Posterior vena cava (tissue), 2 donors: ENCODE results near the gene SRCIN1. TPM values are rescaled to one million over a fixed set of nuclear protein-coding genes. Genes with fewer than 3 reads are reported as not detected.
"Not testable (repeated sequence)": the region's sequence is repeated elsewhere in the genome, so short reads cannot be mapped to it uniquely, and the experiment has no call there.

Experiments
- DNase-seq: peaks from one replicate; pipeline ENCODE4 v3.0.0-alpha.2; 2020; ENCODE audit warnings: low spot score
- intact Hi-C, 2 donors: fragments of 100-400 bp; cut with DNase I; formaldehyde crosslinking; loops; one replicate each; pipeline versions ENCODE4 v1.14.1 to v1.14.2; 2022 to 2023
- total RNA-seq, 2 donors: library from RNA; stranded (reverse); fragmentation: NEBNext Ultra II Directional; extraction: Animal tissue kit (Norgen Biotek cat#: 25700); gene quantifications; one replicate each; pipeline ENCODE4 v1.2.1, GENCODE V29; 2021
- donor health status: DM: yes; HTN: yes; CAD: no.
- donor health status: DM: yes; HTN: yes; CAD: no.

SRCIN1 gene
- total RNA-seq, 2 donors from 2014 or later = 0.93 to 1.2 TPM

DNA sequence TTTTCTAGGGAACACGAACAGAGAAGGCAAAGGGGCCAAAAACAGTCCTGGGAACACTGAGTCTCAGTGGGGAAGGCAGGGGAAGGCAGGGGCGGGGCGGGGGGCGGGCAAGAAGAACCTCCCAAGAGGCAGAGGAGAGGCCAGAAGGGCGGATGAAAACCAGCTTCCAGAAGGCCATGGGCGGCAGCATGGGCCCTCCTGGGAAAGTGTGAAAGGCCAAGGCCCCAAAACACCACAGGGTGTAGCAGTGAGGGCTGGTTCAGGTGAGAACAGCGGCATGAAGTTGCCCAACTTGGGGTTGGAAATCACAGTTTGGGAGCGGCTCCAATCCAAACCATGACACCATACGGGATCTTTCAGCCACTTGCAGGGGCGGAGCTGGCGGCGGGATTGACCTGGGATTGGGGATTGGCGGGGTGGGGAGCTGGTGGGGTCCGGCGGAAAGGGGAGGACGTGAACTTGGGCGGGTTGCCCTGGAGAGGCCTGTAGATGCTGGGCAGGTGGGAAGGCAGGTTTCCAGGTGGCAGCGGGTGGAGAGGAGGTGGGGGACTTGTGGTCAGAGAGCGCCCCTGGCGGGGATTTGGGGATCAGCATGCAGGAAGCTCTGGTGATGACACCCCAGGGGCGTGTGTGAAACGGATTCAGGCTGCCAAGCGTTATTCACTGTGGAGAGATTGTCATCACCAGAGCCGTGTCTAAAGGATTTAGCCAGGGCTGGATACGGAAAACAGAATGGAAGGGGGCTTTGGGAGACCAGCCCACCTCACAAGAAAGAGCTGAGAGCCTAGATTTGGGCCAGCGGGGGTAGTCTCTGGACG lies 96.6 kb downstream of the SRCIN1 start:
- intact Hi-C loops = loop anchor here in 1 of 2 donors (10.0 kb wide), 1 partner anchor 156 kb away; no protein-coding TSS in a partner anchor
- peak; percentile 94 for DNase-seq

DNA sequence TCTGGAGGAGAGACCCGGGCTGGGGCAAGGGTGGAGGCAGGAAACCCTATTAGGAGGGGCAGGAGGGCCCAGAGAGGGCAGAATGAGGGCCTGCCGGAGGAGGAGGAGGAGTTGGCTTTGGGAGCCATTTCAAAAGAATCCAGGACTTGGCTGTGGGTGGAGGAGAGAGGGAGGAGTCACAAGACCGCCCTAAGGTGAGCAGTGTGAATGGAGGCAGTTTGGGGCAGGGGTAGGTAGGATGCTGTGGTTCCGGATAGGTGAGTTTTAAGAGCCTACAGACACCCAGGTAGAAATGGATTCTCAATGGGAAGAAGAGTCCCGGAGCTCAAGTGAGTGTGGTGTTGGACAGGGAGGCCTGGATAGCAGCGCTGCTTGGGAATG lies 97.2 kb downstream of the SRCIN1 start:
- intact Hi-C loops = loop anchor here in 1 of 2 donors (10.0 kb wide), 1 partner anchor 156 kb away; no protein-coding TSS in a partner anchor
- DNase-seq = no peak

DNA sequence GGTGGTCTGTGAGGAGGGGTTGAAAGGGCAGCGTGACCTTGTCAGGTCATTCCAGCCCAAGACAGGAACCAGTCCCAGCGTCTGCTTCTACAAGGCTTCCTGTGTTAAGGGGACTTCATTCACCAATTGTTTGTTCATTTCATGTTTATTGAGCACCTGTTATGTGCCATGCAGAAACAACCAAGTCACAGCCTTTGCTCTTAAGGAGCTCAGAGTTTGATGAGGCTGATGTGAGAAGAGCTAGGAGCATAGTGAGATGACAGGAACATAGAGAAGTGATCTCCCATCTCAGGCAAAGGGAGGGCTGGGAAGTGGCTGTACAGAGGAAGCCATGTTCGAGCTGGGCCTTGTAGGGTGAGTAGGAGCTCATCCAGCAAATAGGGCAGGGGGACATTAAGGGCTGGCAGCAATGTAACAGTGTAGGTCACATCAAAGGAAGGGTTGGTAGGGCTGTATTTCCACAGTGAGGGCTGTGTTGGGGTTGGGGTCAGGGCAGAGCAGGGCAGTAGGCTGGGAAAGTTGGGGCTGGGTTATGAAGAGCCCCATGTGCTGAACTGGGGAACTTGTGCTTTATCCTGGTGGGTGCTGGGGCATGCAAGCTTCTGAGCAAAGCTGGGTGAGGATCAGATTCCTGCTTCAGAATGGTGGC lies 97.7 kb downstream of the SRCIN1 start:
- intact Hi-C loops = loop anchor here in 1 of 2 donors (10.0 kb wide), 1 partner anchor 157 kb away; no protein-coding TSS in a partner anchor
- DNase-seq = no peak

DNA sequence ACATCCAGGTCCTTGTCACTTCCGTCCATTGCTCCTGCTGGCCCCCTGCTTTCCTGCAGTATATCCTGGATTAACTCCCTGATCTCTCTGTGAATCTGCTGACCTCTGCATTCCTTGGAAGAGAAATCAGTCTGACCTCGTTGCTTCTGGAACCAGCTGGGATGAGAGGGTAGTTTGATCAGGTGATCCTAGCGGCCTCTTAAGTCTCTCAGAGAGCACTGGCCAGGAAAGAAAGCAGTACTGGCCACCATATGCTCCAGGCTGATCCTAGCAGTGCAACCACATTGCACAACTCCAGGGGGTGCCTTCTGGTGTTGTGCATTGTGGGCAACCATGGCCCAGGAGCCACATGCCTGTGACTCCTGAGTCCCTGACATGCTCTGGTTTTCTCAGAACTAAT lies 98.3 kb downstream of the SRCIN1 start:
- intact Hi-C loops = loop anchor here in 1 of 2 donors (10.0 kb wide), 1 partner anchor 157 kb away; no protein-coding TSS in a partner anchor
- no peak for DNase-seq

DNA sequence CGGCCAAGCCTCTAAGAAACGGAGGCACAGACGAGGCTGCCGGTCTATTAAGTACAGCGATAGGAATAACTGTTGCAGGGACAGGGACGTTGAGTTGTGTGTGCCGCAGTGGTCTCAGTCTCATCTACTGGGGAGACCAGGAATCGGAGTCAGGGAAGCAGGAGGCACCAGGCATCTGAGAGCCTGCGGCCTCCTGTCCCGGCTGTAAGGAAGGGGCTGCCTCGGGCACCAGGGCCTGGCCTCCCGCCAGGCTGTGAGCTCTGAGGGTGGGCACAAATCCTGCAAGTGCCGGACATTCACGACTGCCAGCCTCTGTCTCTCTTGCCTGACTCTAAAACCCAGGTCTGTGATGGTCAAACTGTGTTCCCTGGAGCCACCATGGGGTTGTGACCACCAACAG lies 101.5 kb downstream of the SRCIN1 start:
- intact Hi-C loops = loop anchor here in 1 of 2 donors (10.0 kb wide), 1 partner anchor 161 kb away; no protein-coding TSS in a partner anchor
- DNase-seq = no peak

DNA sequence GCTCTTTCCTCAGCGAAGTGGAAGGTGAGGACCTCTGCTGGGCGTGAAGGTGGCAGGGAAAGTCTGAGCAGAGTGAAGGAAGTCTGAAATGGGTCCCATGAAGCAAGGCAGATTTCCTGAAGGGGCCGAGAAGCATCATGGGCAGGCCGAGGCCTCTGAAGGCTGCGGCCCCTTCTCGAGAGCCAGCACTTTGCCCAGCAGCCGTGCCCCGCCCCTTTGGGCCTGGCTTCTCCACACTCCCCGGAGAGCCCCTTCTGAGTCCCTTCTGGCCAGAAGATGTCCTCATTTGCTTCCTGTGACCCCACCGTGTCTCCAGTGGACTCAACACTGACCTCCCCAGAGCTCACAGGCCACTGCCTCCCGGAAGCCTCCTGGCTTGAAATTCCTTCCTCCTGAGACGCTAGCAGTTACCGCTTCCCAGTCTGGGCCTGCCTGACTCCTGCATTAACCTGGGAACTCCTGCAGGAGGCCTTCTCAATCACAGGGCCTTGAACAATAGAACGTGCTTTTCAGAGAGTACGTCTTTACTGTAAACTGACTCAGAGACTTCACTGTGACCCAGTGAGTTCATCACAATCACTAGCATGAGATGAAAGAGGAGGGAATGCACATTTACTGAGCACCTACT lies 102.4 kb downstream of the SRCIN1 start:
- intact Hi-C loops = loop anchor here in 1 of 2 donors (10.0 kb wide), 1 partner anchor 161 kb away; no protein-coding TSS in a partner anchor
- not testable (repeated sequence) for DNase-seq

DNA sequence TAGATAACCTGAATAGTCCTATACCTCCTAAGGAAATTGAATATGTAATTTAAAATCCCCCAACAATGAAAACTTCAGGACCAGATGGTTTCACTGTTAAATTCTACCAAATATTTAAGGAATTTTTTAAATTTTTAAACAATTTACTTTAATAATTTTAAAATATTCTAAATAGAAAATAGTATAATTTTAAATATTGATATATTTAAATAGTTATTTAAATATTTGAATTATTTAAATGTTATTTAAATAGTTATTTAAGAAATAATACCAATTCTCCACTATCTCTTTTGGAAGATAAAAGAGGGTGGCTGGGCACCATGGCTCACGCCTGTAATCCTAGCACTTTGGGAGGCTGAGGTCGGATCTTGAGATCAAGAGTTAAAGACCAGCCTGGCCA lies 104.0 kb downstream of the SRCIN1 start:
- not testable (repeated sequence) for DNase-seq
- intact Hi-C loops = loop anchor here in 1 of 2 donors (10.0 kb wide), 1 partner anchor 163 kb away; no protein-coding TSS in a partner anchor

DNA sequence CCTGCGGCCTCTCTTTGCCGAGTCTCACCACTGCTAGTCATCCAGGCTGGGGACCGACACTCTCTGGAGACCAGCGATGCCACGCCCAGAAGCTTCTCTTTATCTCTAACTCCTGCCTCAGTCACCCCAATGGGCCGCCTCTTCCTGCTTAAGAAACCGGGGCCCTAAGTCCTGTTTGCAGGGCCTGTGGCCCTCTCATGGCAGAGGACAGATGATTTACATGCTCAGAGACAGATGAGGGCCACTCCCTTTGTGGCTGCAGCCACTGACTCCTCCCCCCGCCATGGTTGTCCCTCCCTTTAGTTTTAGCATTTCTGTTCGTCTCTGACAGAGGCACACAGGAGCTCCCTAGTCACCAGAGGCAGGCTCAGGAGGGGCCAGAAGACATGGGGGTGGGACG lies 106.5 kb downstream of the SRCIN1 start:
- intact Hi-C loops, DNase-seq: not testable (repeated sequence)

DNA sequence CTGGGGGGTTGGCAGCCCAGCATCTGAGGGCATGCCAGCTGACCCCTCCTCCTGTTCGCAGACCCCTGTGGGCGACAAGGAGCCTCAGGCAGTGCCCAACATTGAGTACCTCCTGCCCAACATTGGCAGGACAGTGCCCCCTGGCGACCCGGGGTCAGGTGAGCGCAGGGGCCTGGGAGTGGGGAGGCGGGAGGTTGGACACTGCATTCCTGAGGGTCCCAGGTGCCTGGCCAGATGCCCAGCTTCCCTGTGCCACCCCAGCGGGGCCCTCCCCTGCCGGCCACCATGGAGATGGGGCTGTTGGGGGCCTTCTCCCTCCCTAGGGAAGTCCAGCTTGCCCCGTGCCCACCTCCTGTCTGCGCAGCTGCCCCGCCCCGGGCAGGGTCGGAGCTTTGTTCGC lies 107.4 kb downstream of the SRCIN1 start:
- intact Hi-C loops = no loop called here
- DNase-seq = no peak

DNA sequence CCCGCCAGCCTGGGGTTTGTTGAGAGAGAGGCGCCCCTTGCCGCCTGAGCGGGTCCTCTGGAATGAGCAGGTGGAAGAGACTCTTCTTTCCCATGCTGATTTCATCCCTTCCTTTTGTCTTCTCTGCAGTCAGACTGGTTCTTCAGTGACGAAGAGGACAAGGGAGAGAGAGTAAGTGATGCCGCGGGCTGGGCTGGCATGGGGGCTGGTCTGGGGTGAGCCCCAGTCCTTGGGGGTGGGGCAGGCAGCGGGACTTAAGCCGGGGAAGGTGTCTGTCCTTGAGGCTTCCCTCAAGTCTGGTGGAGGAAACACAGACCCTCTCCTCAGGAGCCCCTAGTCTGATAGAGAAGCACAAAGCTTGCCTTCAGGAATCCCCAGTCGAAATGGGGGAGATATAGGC lies 108.1 kb downstream of the SRCIN1 start:
- DNase-seq, intact Hi-C loops: not testable (repeated sequence)

DNA sequence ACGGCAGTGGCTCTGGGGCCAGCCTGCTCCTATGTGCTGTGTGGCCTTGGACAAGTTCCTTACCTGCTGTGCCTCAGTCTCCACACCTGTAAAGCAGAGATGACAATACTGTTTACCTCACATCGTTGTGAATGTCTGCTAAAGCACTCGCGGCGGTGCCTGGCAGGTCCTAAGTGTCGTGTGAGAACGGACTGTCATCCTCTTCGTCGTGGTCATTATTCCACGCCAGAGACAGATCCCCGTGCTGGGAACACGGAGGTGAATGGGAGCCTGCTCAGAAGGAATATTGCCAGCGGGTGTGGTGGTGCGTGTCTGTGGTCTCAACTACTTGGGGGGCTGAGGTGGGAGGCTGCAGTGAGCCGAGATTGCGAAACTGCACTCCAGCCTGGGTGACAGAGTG lies 111.6 kb downstream of the SRCIN1 start:
- intact Hi-C loops, DNase-seq: not testable (repeated sequence)

DNA sequence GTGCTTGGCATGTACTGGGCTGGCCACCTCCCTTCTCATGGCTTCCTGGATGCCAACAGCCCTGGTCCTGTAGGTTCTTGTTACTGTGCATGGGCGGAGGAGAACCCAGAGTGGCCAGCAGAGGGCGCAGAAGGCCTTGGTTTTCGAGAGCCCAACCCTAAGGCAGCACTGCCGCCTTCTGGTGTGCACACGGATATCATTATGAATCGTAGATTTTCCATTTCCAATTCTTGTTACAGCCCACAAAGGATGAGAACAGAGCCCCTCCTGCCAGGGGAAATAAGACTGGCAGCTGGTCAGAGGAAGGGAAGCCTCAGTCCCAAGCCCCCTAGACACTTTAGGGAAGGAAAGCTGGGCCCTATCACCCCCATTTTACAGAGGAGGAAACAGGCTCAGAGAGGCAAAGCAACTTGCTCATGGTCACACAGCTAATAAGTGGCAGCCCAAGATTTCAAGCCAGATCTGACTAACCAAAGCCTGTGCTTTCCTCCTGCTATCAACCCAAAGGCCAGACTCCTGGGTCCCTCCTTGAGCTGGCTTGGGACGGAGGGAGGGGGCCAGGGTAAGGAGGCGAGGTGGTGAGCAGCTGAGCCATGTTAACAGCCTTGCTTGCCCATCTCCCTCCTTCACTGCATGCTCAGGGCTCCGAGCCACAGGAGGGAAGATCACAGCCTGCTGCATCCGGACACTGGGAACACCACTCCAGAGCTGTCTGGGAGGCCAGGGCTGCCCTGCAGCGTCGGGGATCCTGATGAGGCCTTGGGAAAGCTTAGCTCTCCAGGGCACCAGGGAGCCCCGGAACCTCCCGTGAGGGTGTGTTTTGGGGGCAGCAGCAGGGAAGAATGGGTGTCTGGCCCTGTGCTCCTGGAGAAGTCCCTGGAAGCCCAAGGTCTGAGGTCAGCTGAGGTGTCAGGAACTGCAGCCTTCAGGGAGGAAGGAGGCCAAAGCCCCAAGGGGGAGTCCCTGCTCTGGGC lies 113.4 kb downstream of the SRCIN1 start:
- intact Hi-C loops = not testable (repeated sequence)
- peak; percentile 98 for DNase-seq

DNA sequence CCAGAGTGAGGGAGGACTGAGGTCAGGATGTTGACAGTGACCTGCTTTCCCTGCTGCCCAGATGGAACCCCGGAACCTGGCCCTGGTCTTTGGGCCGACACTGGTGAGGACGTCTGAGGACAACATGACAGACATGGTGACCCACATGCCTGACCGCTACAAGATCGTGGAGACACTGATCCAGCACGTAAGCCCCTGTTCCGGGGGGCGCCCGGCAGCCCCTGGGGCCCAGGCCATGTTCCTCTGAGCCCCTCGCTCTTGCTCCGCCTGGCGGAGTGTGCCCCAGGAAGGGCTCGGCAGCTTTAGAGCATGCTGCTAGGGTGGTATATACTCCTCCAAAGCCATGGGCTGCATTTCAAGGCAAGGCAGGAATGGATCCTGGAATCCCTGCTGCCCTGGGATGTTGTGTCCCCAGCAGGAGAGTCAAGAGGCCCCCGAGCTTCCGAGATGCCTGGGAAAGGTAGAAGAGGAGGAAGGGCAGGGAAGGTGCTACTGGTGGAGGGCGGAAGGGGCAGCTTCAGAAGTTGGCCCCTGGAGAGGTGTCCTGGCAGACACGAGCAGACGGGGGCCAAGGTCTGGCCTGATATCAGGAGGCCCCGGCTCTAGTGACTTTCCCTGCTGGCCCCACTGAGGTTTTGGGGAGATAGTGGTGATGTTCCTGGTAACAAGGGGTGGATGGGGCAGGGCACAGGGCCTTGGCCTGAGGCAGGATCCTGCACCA lies 114.2 kb downstream of the SRCIN1 start:
- intact Hi-C loops, DNase-seq: not testable (repeated sequence)

DNA sequence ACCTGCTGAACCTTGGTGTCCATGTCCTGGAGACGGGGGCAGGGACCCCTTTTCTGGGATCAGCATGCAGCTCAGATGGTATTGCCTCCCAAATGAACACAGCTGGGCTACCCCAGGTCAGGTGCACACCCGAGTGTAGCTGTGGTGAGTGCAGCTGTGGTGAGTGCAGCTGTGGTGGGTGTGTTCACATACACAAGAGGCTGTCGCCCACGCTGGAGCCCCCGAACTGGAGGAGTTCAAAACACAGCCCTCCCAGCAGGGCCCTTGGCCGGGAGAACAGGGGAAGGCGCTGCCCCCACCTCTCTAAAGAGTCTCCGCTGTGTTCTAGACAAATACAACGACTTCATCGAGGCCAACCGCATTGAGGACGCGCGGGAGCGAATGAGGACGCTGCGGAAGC lies 116.0 kb downstream of the SRCIN1 start:
- not testable (repeated sequence) for DNase-seq
- intact Hi-C loops = loop anchor here in 1 of 2 donors (5.0 kb wide), 1 partner anchor 47 kb away; no protein-coding TSS in a partner anchor

DNA sequence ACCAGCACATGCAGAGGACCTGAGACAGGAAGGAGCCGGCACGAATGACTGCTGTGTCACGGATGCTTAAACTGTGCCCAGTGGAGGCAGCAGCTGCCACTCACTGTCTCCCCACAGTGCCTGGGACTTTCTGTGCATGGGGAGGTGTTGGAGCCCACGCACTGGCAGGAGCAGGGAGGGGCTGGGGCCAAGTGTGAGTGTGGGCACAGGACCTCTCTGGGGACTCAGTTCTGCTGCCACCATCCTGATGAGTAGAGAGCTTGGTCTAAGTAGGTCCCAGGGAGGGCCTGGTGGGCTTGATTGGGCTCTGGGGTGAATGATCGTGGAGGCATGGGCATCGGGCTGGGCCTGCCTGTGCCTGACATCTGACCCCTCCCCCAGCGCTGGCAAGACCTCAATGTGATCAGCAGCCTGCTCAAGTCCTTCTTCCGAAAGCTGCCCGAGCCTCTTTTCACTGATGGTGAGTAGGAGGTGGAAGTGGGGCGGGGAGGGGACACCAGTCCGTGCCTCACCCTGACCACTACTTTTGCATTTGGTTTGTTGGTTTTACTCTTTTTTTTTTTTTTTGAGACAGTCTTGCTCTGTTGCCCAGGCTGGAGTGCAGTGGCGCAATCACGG lies 120.0 kb downstream of the SRCIN1 start:
- DNase-seq = not testable (repeated sequence)
- intact Hi-C loops = loop anchor here in 1 of 2 donors (5.0 kb wide), 1 partner anchor 43 kb away; no protein-coding TSS in a partner anchor

DNA sequence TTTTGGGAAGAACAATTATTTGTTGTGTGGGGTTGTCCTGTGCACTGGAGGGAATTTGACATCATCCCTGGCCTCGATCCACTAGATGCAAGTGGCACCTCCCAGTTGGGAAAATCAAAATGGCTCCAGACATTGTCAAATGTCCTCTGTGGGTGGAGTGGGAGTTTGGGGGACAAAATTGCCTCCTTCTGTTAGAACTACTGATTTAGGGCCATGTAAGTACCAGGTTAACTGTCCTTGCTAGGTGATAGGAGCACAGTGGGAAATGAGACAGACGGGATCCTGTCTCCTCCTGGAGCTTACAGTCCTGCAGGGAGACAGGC lies 120.6 kb downstream of the SRCIN1 start:
- no peak for DNase-seq
- intact Hi-C loops = loop anchor here in 1 of 2 donors (5.0 kb wide), 1 partner anchor 43 kb away; no protein-coding TSS in a partner anchor
